ENCODE results near the gene MRPL18.

DNA sequence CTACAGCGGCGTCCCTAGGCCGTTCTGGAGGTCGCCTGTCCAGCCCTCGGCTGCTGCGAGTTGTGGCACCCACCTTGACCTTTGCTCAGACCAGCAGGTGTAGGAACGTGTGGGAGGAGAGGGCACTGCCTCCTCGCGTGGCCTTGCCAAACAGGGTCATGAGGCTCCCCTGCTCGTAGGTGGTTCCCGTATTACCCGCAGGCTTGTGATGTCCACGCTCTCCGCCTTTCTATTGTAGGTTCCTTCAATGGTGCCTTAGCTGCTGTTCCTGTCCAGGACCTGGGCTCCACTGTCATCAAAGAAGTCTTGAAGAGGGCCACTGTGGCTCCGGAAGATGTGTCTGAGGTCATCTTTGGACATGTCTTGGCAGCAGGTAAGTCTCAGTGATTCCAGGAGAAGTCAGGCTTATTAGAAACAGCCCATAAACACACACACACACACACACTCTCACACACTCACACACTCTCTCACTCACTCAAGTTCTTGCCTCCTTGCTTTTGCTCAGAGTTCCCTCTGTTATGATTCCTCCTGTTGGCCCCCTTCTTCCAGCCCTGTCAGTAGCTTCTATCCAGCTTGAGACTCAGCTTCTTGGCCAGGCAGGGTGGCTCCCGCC lies 27.5 kb upstream of the MRPL18 start:
- TF ChIP-seq POLR2AphosphoS5 (IDR thresholded peaks at IDR 0.05; ENCODE audit: borderline replicate concordance, low read depth, low read length) (no peak), EZH2 (IDR thresholded peaks at IDR 0.05) (no peak), FOXP2 (optimal IDR thresholded peaks at IDR 0.05; ENCODE audit: control extremely low read depth, extremely low read length, insufficient read depth) (no peak)

All from SK-N-MC (cell line).